ENCODE results near the gene TTL.

DNA sequence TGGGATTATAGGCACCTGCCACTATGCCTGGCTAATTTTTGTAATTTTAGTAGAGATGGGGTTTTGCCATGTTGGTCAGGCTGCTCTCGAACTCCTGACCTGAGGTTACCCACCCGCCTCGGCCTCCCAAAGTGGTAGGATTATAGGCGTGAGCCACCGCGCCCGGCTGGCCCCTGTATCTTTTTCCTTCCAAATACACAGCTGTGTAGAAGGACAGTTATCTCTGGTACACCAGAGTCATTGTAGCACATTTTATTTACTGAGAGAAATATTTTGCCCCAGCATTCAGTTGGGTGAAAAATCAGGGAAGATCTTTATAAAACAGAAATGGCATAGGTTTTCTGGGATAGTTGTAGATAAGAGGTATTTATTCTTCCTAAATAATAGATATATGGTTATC lies 36.9 kb downstream of the TTL start:
- TF ChIP-seq POLR2A (IDR thresholded peaks at IDR 0.05): no peak
- TF ChIP-seq, protein P1, sequence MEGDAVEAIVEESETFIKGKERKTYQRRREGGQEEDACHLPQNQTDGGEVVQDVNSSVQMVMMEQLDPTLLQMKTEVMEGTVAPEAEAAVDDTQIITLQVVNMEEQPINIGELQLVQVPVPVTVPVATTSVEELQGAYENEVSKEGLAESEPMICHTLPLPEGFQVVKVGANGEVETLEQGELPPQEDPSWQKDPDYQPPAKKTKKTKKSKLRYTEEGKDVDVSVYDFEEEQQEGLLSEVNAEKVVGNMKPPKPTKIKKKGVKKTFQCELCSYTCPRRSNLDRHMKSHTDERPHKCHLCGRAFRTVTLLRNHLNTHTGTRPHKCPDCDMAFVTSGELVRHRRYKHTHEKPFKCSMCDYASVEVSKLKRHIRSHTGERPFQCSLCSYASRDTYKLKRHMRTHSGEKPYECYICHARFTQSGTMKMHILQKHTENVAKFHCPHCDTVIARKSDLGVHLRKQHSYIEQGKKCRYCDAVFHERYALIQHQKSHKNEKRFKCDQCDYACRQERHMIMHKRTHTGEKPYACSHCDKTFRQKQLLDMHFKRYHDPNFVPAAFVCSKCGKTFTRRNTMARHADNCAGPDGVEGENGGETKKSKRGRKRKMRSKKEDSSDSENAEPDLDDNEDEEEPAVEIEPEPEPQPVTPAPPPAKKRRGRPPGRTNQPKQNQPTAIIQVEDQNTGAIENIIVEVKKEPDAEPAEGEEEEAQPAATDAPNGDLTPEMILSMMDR (IDR thresholded peaks at IDR 0.05): no peak

All from esophagus squamous epithelium (tissue), 4 donors.